NOMO-1 treated with DMSO at 0.1 percent for 48 hours (cell line): Measurements from ENCODE around the gene ANKDD1B.
"Not testable (repeated sequence)": the region's sequence is repeated elsewhere in the genome, so short reads cannot be mapped to it uniquely, and the experiment has no call there.

Experiments
- DNase-seq: peaks from one replicate; lab custom pipeline; 2025; ENCODE audit not compliant: unreplicated experiment; lab: John Stamatoyannopoulos, UW

The ANKDD1B gene

GRCh38 chr5:75695472-75696351 lies 84.5 kb downstream of the ANKDD1B start:
- not testable (repeated sequence) for DNase-seq

- no peak for DNase-seq
Measured at GRCh38 chr5:75701856-75702255, 90.6 kb downstream of the ANKDD1B start.

- no peak for DNase-seq
Measured at GRCh38 chr5:75706016-75706415, 94.8 kb downstream of the ANKDD1B start.

- no peak for DNase-seq
Measured at GRCh38 chr5:75706775-75707174, 95.5 kb downstream of the ANKDD1B start.

GRCh38 chr5:75707911-75708509 lies 96.8 kb downstream of the ANKDD1B start:
- DNase-seq, result no peak

GRCh38 chr5:75710637-75711036 lies 99.4 kb downstream of the ANKDD1B start:
- peak; percentile 45 for DNase-seq

GRCh38 chr5:75711151-75711550 lies 99.9 kb downstream of the ANKDD1B start:
- DNase-seq, result no peak

GRCh38 chr5:75712091-75712490 lies 100.8 kb downstream of the ANKDD1B start:
- no peak for DNase-seq

- no peak for DNase-seq
Measured at GRCh38 chr5:75716715-75717081, 105.4 kb downstream of the ANKDD1B start.

- DNase-seq, result peak; percentile 97
Measured at GRCh38 chr5:75717082-75717922, 106.0 kb downstream of the ANKDD1B start, which contains the start of gene POC5. TSS of gene POC5 (minus strand) at chr5:75717437. CDS start at chr5:75712937, 4,500 bp downstream.

GRCh38 chr5:75720882-75721281 lies 109.6 kb downstream of the ANKDD1B start:
- DNase-seq, result peak; percentile 79
